DMS53 treated with DMSO at 0.1 percent for 48 hours (cell line): Measurements from ENCODE around the gene MAN1B1.

Experiments
- DNase-seq: peaks from one replicate; lab custom pipeline; 2025; ENCODE audit not compliant: unreplicated experiment; lab: John Stamatoyannopoulos, UW

The MAN1B1 gene

GRCh38 chr9:137084526-137084925, 2.3 kb upstream of the MAN1B1 start:
- no peak for DNase-seq

GRCh38 chr9:137085920-137086530, 760 bp upstream of the MAN1B1 start:
- DNase-seq: no peak

- DNase-seq: no peak
Observed at GRCh38 chr9:137087409-137087925, 682 bp downstream of the MAN1B1 start.

GRCh38 chr9:137088121-137088520, 1.3 kb downstream of the MAN1B1 start:
- DNase-seq: no peak

GRCh38 chr9:137089232-137089947, 2.6 kb downstream of the MAN1B1 start:
- no peak for DNase-seq

- no peak for DNase-seq
Observed at GRCh38 chr9:137095664-137096517, 9.1 kb downstream of the MAN1B1 start.

- no peak for DNase-seq
Observed at GRCh38 chr9:137096785-137097546, 10.2 kb downstream of the MAN1B1 start.

GRCh38 chr9:137097761-137098462, 11.1 kb downstream of the MAN1B1 start:
- no peak for DNase-seq

GRCh38 chr9:137099231-137099630, 12.4 kb downstream of the MAN1B1 start:
- no peak for DNase-seq

- no peak for DNase-seq
Observed at GRCh38 chr9:137103206-137103999, 16.6 kb downstream of the MAN1B1 start.

GRCh38 chr9:137105814-137106661, 19.3 kb downstream of the MAN1B1 start:
- no peak for DNase-seq

- DNase-seq: no peak
Observed at GRCh38 chr9:137106662-137107250, 20.0 kb downstream of the MAN1B1 start.

GRCh38 chr9:137107312-137107921, 20.6 kb downstream of the MAN1B1 start:
- no peak for DNase-seq

- DNase-seq: no peak
Observed at GRCh38 chr9:137107982-137108381, 21.2 kb downstream of the MAN1B1 start.

GRCh38 chr9:137108608-137109249, 21.9 kb downstream of the MAN1B1 start:
- no peak for DNase-seq

GRCh38 chr9:137109250-137110146, 22.7 kb downstream of the MAN1B1 start:
- no peak for DNase-seq
